ENCODE results near the gene DAG1. TPM values are rescaled to one million over a fixed set of nuclear protein-coding genes. Genes with fewer than 3 reads are reported as not detected.

Gene DAG1
- polyA plus RNA-seq, 1 of the 3 experiments (the other 2 are of a cell fraction): 54.4 TPM

- Histone ChIP-seq H2AFZ (ENCODE audit: low read depth) (no peak overlapping the region), H3F3A (replicated peaks; ENCODE audit: insufficient read depth) (no peaks in the 10 kb centered on the region), H3K9ac (no peak overlapping the region), H3K4me3 (ENCODE audit: low read depth in 2 of 2, low read length in 1 of 2) (no peak overlapping the region), H4K20me1 (ENCODE audit: insufficient read depth) (no peaks in the 10 kb centered on the region), H3K4me2 (no peak overlapping the region), H3K27me3 (ENCODE audit: insufficient read depth) (no peaks in the 10 kb centered on the region), H3K79me2 (ENCODE audit: insufficient read depth) (no peaks in the 10 kb centered on the region), H3K4me1 (ENCODE audit: control insufficient read depth in 1 of 2, insufficient read depth in 2 of 2, low read depth in 1 of 2, low read length in 1 of 2) (peaks cover 0 to 12% of the 10 kb centered on the region in 2 experiments; a peak in 1 of 4 replicates), H3K27ac (ENCODE audit: low read depth in 2 of 2, low read length in 1 of 2) (no peak overlapping the region), H3K36me3 (replicated peaks in 1 of 2; ENCODE audit: control insufficient read depth in 1 of 2, insufficient read depth in 2 of 2, low read length in 1 of 2) (peaks cover 5 to 36% of the 10 kb centered on the region in 2 experiments), H3K9me3 (no peaks in the 10 kb centered on the region), H3K9me2 (no peaks in the 10 kb centered on the region)
- ChIA-PET CTCF (interaction anchor here (1.1 to 11.0 kb wide), 3 partner anchors 30 to 137 kb away, joined by 3 to 299 read pairs (median 4); no protein-coding TSS in a partner anchor), POLR2A (no interaction called here)
- no peak for DNase-seq
- WGBS (ENCODE audit: low lambda C conversion rate): 95% methylated on average over 7 of the region's 9 CpGs
- TF ChIP-seq RCOR1 (IDR thresholded peaks at IDR 0.05; ENCODE audit: low read length) (no peak), ELF1 (IDR thresholded peaks at IDR 0.05) (no peak)
Observed at GRCh38 chr3:49533786-49534519, 63.9 kb downstream of the DAG1 start.

- no peaks in the 10 kb centered on the region for H3K9me3 ChIP-seq
- no peaks in the 10 kb centered on the region for H3K9me2 ChIP-seq
- ChIA-PET CTCF (interaction anchor here (1.1 to 11.0 kb wide), 3 partner anchors 29 to 136 kb away, joined by 3 to 299 read pairs (median 4); no protein-coding TSS in a partner anchor), POLR2A (interaction anchor here (0.7 kb wide), 1 partner anchor 146 kb away, joined by 3 read pairs; no protein-coding TSS in a partner anchor)
- H3K4me2 ChIP-seq: no peak overlapping the region
- no peak overlapping the region for H2AFZ ChIP-seq (ENCODE audit: low read depth)
- H3K9ac ChIP-seq: no peak overlapping the region
- no peaks in the 10 kb centered on the region for H4K20me1 ChIP-seq (ENCODE audit: insufficient read depth)
- DNase-seq: peak; percentile 75
- no peak overlapping the region for H3K4me3 ChIP-seq (ENCODE audit: low read depth in 2 of 2, low read length in 1 of 2)
- peak; percentile 43; the same call in 1 of the 2 replicates for TF ChIP-seq MXI1 (IDR thresholded peaks at IDR 0.05; ENCODE audit: low read depth, low read length)
- TF ChIP-seq RFX5 (IDR thresholded peaks at IDR 0.05; ENCODE audit: low read length): peak; percentile 82
- no peak for TF ChIP-seq EZH2phosphoT487 (IDR thresholded peaks at IDR 0.05; ENCODE audit: borderline replicate concordance, low read depth)
- peaks cover 0 to 15% of the 10 kb centered on the region in 2 experiments; a peak in 1 of 4 replicates for H3K4me1 ChIP-seq (ENCODE audit: control insufficient read depth in 1 of 2, insufficient read depth in 2 of 2, low read depth in 1 of 2, low read length in 1 of 2)
- 89% methylated on average over 12 of the region's 14 CpGs for WGBS (ENCODE audit: low lambda C conversion rate)
- H3K27me3 ChIP-seq (ENCODE audit: insufficient read depth): no peaks in the 10 kb centered on the region
- H3K27ac ChIP-seq (ENCODE audit: low read depth in 2 of 2, low read length in 1 of 2): no peak overlapping the region
- H3K36me3 ChIP-seq (replicated peaks in 1 of 2; ENCODE audit: control insufficient read depth in 1 of 2, insufficient read depth in 2 of 2, low read length in 1 of 2): peaks cover 5 to 36% of the 10 kb centered on the region in 2 experiments
- H3F3A ChIP-seq (replicated peaks; ENCODE audit: insufficient read depth): no peaks in the 10 kb centered on the region
- no peaks in the 10 kb centered on the region for H3K79me2 ChIP-seq (ENCODE audit: insufficient read depth)
Observed at GRCh38 chr3:49534581-49535441, 64.7 kb downstream of the DAG1 start.

GRCh38 chr3:49535971-49536874 lies 66.2 kb downstream of the DAG1 start:
- 100% methylated on average over 6 of the region's 7 CpGs for WGBS (ENCODE audit: low lambda C conversion rate)
- no peak overlapping the region for H2AFZ ChIP-seq (ENCODE audit: low read depth)
- ChIA-PET POLR2A (interaction anchor here (0.5 kb wide), 1 partner anchor 526 kb away, joined by 3 read pairs; no protein-coding TSS in a partner anchor), CTCF (interaction anchor here (0.7 to 11.0 kb wide), 3 partner anchors 28 to 303 kb away, joined by 3 to 299 read pairs (median 4); no protein-coding TSS in a partner anchor)
- no peak overlapping the region for H3K4me2 ChIP-seq
- H3K4me1 ChIP-seq (ENCODE audit: control insufficient read depth in 1 of 2, insufficient read depth in 2 of 2, low read depth in 1 of 2, low read length in 1 of 2): peaks cover 0 to 21% of the 10 kb centered on the region in 2 experiments; a peak in 2 of 4 replicates
- H3K9ac ChIP-seq: no peak overlapping the region
- H3K27me3 ChIP-seq (ENCODE audit: insufficient read depth): no peaks in the 10 kb centered on the region
- no peak overlapping the region for H3K4me3 ChIP-seq (ENCODE audit: low read depth in 2 of 2, low read length in 1 of 2)
- H3F3A ChIP-seq (replicated peaks; ENCODE audit: insufficient read depth): peaks cover 3% of the 10 kb centered on the region
- H3K36me3 ChIP-seq (replicated peaks in 1 of 2; ENCODE audit: control insufficient read depth in 1 of 2, insufficient read depth in 2 of 2, low read length in 1 of 2): peaks cover 0 to 28% of the 10 kb centered on the region in 2 experiments
- H3K79me2 ChIP-seq (ENCODE audit: insufficient read depth): no peaks in the 10 kb centered on the region
- no peaks in the 10 kb centered on the region for H3K9me2 ChIP-seq
- H3K9me3 ChIP-seq: no peaks in the 10 kb centered on the region
- H3K27ac ChIP-seq (ENCODE audit: low read depth in 2 of 2, low read length in 1 of 2): no peak overlapping the region
- no peaks in the 10 kb centered on the region for H4K20me1 ChIP-seq (ENCODE audit: insufficient read depth)
- TF ChIP-seq RAD21 (IDR thresholded peaks at IDR 0.05; ENCODE audit: low read length) (no peak), MAX (IDR thresholded peaks at IDR 0.05; ENCODE audit: low read depth) (no peak), IRF3 (IDR thresholded peaks at IDR 0.05; ENCODE audit: low read depth, low read length) (no peak), CHD2 (IDR thresholded peaks at IDR 0.05; ENCODE audit: low read length, partially characterized antibody) (no peak), MXI1 (IDR thresholded peaks at IDR 0.05; ENCODE audit: low read depth, low read length) (no peak), TEAD4 (IDR thresholded peaks at IDR 0.05; ENCODE audit: borderline replicate concordance, insufficient read depth) (no peak)
- no peak for DNase-seq

All from SK-N-SH (cell line).